HG03575 (cell line): ENCODE data around the gene CRIM1.

ENCODE experiments used
- ATAC-seq: cut with Tn5 transposase; IDR thresholded peaks from one replicate; pipeline ENCODE4 v1.9.1; 2021; ENCODE audit not compliant: unreplicated experiment, insufficient number of reproducible peaks, low FRiP score; ENCODE audit errors: extremely low read depth

Gene CRIM1

DNA sequence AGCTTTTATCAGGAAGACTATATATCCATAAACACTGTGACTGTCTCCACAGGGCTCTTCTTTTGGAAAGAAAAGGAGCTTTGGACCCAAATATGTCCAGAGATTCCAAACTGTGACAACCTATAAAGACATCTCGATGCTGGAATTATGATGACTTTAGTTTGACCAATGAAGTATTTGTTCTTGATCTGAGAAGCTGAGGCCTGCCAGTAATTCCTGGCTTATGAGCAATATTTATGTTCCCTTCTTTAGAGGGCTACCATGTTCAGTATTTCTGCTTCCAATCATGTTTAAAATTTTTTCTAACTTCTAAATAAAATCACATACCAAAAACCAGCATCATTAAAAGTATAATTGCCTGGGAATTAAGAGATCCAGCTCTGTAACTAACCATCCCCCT lies 201.3 kb downstream of the CRIM1 start:
- ATAC-seq = no peak

GRCh38 chr2:36559221-36559942 lies 203.8 kb downstream of the CRIM1 start:
- no peak for ATAC-seq

- ATAC-seq = no peak
Observed at GRCh38 chr2:36560726-36561125, 205.1 kb downstream of the CRIM1 start.

DNA sequence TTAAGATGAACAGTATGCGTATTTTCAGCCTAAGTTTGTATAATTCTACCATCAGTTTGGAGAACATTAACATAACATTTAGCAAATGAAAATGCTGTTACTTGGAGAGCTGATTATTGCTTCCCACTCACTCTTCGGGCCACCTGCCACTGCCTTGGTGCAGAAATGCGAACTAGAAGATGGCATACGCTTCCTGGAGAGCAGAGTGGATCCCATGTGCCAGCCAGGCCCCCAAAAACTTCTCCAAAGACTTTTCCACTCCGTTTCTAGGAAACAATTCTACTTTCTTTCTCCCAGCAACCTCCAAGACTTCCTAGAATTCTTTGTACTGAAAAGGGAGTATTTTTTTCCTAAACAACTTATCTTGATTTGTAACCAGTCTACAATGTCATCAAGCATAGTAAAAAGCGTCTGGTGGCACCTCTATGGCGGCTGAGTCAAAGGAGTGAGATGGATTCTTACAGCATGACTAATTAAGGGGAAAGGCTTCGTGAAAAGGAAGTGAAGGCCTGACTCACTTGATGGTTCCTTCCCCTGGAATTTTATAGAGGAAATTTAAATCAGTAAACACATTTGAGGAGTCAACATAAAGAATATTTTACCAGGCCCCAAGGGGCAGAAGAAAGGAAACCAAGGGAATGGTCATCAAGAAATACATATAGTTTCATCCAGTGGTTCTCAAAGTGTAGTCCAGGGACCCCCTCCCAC lies 205.8 kb downstream of the CRIM1 start:
- no peak for ATAC-seq

DNA sequence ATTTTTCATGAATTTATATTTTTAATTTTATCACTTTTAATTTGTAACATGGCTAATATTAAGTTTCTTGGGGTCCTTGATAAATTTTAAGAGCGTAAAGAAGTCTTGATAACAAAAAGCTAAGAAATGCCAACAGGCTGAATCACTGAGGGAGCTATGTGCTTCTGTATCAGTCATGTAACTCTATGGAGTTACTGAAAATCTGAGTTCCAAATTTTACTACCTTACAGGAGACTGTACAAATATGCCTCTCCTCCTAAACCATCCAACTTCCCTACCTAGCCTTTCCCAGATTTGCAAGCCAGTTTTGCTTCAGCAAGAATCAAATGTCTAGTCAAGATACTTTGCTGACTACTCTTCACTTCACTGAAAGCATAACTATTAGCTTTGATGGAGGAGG lies 206.7 kb downstream of the CRIM1 start:
- no peak for ATAC-seq

DNA sequence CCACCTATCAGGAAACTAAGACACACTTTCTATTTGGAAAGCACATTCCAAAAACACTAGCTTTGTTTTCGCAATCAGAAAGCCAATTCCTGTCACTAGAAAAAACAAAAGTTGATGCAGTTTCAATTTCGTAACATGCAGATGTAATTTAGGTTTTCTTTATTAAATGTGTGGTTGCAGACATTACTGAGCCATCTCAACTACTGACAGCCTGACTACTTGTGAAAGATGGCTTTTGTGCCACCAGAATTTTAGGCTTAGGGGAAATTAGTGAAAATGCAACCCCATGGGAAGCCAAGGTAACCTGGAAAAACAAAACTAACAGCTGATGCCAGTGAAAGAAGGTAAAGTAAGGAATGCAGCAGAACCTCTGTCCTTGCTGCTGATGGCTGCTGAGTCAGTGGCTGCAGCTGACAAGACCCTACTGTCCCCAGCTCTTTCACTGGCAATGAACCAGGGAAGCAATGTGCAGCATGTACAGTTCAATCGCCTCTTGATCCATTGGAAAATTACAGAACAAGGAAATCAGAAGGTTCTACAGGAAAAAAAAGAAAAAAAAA lies 207.5 kb downstream of the CRIM1 start:
- ATAC-seq = no peak

DNA sequence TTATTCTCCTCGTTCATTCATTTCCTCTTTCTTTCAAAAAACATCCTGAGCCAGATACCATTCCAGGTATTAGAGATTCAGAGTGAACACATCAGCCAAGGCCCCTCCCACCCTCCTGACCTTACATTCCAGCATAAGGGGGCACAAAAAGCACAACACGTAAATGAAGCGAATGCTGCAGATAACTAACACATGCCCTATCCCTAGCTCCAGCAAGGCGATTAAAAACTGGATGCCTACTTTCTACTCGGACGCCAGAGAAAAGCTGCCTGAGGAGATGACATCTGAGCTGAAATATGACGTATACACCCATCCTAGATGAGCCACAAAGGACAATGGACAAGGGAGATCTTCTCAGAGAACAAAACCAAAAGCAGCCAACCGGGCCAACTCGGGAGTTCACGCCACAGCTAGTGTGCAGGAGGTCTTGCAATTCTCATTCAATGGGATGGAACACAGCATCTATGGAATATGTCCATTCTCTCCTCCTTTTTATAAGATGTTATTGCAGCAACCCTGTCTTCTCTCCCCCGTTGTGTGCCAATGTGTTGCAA lies 208.9 kb downstream of the CRIM1 start:
- no peak for ATAC-seq

DNA sequence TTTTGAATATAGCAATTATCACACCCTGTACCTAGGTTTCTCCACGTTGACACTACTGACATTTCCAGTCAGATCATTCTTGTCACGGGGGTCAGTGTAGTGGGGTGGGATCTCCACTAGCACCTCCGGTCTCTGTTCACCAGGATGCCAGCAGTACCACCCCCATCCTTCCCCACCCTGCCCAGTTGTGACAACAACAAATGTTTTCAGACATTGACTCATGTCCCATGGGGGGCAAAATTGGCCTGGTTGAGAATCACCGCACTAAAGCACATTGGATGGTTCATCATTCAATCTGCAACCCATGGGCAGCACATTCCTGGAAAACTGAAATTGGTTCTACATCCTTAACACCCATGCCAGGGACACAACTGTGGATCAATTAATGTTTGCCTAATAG lies 210.1 kb downstream of the CRIM1 start:
- ATAC-seq = no peak

DNA sequence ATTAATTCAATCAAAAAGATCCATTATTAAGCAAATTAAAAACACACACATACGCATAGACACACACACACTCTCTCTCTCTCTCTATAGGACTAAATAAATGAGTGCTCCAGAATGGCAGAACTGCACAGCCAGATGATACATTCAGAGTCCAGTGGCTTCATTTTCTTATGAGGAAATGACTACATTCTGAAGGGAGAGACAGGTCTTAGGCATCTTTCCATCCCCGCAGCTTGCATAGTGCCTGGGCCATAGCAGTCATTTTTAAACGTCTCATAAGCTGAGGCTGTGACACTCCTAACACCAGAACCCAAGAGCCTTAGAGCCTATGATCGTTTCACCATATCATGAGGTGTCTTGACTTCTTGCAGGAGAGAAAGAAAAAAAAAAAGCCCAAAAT lies 211.3 kb downstream of the CRIM1 start:
- no peak for ATAC-seq

DNA sequence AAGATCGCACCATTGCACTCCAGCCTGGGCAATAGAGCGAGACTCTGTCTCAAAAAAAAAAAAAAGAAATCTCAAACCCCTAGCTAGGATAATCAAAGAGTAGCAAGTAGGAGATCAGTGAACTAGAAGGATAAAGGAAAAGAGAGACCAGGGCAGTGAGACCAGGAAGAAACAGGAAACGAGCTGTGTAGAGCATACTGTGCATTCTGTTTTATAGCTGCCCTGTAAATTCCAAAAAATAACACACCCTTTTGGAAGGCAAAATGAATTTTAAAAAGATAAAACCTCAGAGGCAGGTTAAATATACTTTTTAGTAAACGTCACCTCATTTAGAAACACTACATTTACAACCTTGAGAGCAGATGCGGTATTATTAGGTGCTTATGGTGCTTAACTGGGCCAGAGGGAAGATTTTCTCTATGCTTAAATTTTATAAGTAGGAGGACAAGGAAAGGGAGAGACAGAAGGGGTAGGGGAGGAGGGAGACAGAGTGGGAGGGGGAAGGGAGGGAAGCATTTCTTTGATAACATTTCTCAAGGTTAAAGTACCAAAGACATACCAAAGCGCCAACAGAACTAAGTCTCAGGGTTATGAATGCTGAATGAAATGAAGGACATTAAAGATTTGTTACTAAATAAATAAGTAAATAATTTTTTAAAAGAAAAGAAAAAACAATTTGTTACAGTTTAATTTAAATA lies 212.3 kb downstream of the CRIM1 start:
- no peak for ATAC-seq

DNA sequence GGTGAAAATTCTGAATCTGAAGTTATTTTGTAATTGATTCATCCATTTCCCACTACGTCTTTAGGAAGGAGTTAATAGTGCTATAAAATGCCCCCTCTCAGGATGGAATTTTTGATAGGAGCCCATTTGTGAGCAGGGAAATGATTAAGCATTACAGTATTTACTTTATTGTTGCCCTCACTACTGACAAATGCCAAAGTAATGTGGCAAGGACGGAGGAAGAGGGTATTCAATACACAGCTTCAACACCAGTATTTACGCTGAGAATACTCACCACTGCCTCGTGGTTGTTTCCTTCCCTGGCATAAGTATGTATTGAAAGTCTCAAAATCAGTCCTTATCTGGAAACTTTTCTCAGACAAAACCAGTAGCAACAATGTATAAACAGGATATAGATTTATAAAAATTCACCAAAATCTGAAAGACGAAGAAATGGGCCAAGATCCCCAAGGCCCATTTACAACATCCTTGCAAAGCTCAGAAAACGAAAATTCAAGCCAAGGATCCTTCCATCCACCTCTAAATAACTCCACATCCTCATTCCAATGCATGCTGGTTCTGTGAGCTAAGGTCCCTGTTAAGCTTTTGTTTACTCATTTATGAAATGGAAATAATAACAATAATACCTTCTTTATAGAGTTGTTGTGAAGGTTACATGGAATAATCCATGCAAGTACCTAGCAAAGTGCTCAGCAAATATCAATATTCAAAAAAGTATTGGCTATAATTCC lies 213.1 kb downstream of the CRIM1 start:
- no peak for ATAC-seq

DNA sequence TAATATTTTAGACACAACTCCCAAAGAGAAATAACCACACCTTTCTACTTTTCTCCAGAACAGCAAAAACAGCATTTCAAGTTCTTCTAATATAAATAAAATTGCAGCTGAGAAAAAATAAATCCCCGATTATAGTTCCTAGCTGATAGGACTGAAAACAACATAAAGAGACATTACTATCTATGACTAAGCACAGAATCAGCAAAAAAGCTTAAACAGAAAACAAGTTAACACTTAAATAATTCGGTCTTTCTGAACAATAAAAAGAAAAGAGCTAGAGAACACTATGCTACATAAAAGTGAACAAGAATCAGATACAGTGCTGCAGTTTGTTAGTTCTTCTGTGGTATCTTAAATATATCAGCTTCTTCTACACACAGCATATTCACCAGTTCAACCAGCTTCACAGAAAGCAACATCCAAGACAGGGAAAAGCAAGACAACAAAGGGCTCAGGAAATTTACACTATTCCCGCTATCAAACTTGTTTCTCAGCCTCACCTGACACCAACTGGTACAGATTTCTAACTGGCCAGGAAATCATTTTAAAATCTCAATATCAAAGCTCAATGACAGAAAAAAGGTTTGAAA lies 213.8 kb downstream of the CRIM1 start:
- no peak for ATAC-seq

DNA sequence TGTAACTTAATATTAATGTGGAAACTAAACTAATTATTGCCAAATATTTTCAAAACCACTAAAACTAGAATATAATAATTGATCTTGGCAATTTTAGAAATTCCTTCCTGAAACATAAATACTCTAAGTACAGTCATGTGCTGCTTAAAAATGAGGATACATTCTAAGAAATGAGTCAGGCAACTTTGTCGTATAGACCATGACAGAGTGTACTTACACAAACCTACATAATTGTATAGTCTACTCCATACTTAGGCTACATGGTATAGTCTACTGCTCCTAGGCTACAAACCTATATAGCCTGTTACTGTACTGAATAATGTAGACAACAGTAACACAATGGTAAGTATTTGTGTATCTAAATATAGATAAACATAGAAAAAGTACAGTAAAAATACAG lies 214.8 kb downstream of the CRIM1 start:
- ATAC-seq = no peak

- no peak for ATAC-seq
Observed at GRCh38 chr2:36572054-36572718, 216.6 kb downstream of the CRIM1 start.

DNA sequence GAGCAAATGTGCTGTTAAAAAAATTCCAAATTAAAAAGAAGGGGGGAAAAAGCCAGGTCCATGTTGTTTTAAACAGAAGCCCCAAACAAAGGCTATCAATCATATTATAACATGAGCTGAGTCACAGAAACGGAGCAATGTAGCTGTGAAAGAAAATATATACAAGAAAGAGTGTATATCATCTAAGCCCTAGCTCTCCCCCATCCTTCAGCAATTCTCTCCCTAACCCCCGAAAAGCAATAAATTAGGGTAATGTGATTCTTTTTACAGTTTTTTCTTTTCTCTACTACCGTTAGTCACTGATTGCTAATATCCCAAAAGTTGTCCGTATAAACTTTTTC lies 217.1 kb downstream of the CRIM1 start:
- ATAC-seq = no peak

GRCh38 chr2:36573165-36573564 lies 217.6 kb downstream of the CRIM1 start:
- no peak for ATAC-seq

- ATAC-seq = no peak
Observed at GRCh38 chr2:36574560-36574959, 219.0 kb downstream of the CRIM1 start.

- no peak for ATAC-seq
Observed at GRCh38 chr2:36577884-36578283, 222.3 kb downstream of the CRIM1 start.
